Neutrophil (primary cell): Measurements from ENCODE around the gene RPH3AL.

ENCODE experiments used
- H3K27ac ChIP-seq: fragments of 200-600 bp; sonication (generic); 2 replicates; pipeline ENCODE4 v1.5.1; 2016; ENCODE audit warnings: mild to moderate bottlenecking, moderate library complexity
- H3K27me3 ChIP-seq: fragments of 200-600 bp; sonication (generic); 2 replicates; pipeline ENCODE4 v1.6.0; 2016; ENCODE audit warnings: mild to moderate bottlenecking
- H3K36me3 ChIP-seq: fragments of 200-600 bp; sonication (generic); 2 replicates; pipeline ENCODE4 v1.5.1; 2017
- H3K4me1 ChIP-seq, 2 experiments: fragments of 200-600 bp in 1 of 2; sonication (generic) in 1 of 2; 1 replicate in 1 of 2; 2 replicates in 1 of 2; pipeline versions ENCODE4 v1.5.1 to v1.6.1; 2013 to 2016; ENCODE audit warnings: low read depth in 1 of 2, low read length in 1 of 2, mild to moderate bottlenecking in 1 of 2, moderate library complexity in 1 of 2; ENCODE audit not compliant: control insufficient read depth in 1 of 2, insufficient read depth in 1 of 2
- H3K4me3 ChIP-seq, 2 experiments: fragments of 200-600 bp in 1 of 2; sonication (generic) in 1 of 2; 1 replicate in 1 of 2; 2 replicates in 1 of 2; pipeline ENCODE4 v1.5.1; 2013 to 2016; ENCODE audit warnings: low read depth in 1 of 2, low read length in 1 of 2, mild to moderate bottlenecking in 1 of 2, moderate library complexity in 1 of 2
- H3K9me3 ChIP-seq: fragments of 200-600 bp; sonication (generic); 2 replicates; pipeline ENCODE4 v1.5.1; 2016
- CTCF ChIP-seq: fragments of 200-600 bp; sonication (generic); IDR thresholded peaks from 2 replicates; pipeline ENCODE4 v1.5.1; 2016; ENCODE audit warnings: antibody characterized with exemption

The RPH3AL gene

GRCh38 chr17:343211-343610 is 9.4 kb downstream of the RPH3AL start:
- Histone ChIP-seq H3K4me3 (no peak overlapping the region), H3K9me3 (no peaks in the 10 kb centered on the region), H3K4me1 (no peaks in the 10 kb centered on the region), H3K27me3 (no peaks in the 10 kb centered on the region), H3K36me3 (no peaks in the 10 kb centered on the region), H3K27ac (no peak overlapping the region)
- TF ChIP-seq CTCF, result no peak

GRCh38 chr17:340074-340473 is 12.5 kb downstream of the RPH3AL start:
- H3K27me3 ChIP-seq, result peaks cover 19% of the 10 kb centered on the region
- H3K36me3 ChIP-seq, result no peaks in the 10 kb centered on the region
- H3K9me3 ChIP-seq, result no peaks in the 10 kb centered on the region
- no peaks in the 10 kb centered on the region for H3K4me1 ChIP-seq
- no peak for TF ChIP-seq CTCF
- no peak overlapping the region for H3K4me3 ChIP-seq
- H3K27ac ChIP-seq, result no peak overlapping the region

GRCh38 chr17:339193-340061 is 13.2 kb downstream of the RPH3AL start:
- no peak overlapping the region for H3K4me3 ChIP-seq
- peaks cover 25% of the 10 kb centered on the region for H3K27me3 ChIP-seq
- no peaks in the 10 kb centered on the region for H3K4me1 ChIP-seq
- TF ChIP-seq CTCF, result no peak
- H3K27ac ChIP-seq, result no peak overlapping the region
- no peaks in the 10 kb centered on the region for H3K9me3 ChIP-seq
- H3K36me3 ChIP-seq, result no peaks in the 10 kb centered on the region

- H3K36me3 ChIP-seq, result no peaks in the 10 kb centered on the region
- H3K27ac ChIP-seq, result no peak overlapping the region
- no peak overlapping the region for H3K4me3 ChIP-seq
- no peaks in the 10 kb centered on the region for H3K9me3 ChIP-seq
- no peaks in the 10 kb centered on the region for H3K4me1 ChIP-seq
- peaks cover 33% of the 10 kb centered on the region for H3K27me3 ChIP-seq
- no peak for TF ChIP-seq CTCF
Observed at GRCh38 chr17:338442-339192, 14.0 kb downstream of the RPH3AL start.

- H3K4me3 ChIP-seq, result no peak overlapping the region
- H3K27me3 ChIP-seq, result peaks cover 40% of the 10 kb centered on the region
- H3K4me1 ChIP-seq, result no peaks in the 10 kb centered on the region
- H3K36me3 ChIP-seq, result no peaks in the 10 kb centered on the region
- H3K9me3 ChIP-seq, result no peaks in the 10 kb centered on the region
- no peak for TF ChIP-seq CTCF
- no peak overlapping the region for H3K27ac ChIP-seq
Observed at GRCh38 chr17:337866-338265, 14.7 kb downstream of the RPH3AL start.
